Neural progenitor cell (in vitro differentiated cells): ENCODE data around the gene GPX8.

ENCODE experiments used
- CTCF ChIP-seq: fragments of 200-600 bp; sonication (generic); IDR thresholded peaks from 2 replicates; pipeline ENCODE4 v1.5.1; 2017; ENCODE audit warnings: antibody characterized with exemption, mild to moderate bottlenecking
- EZH2 ChIP-seq: fragments of 200-600 bp; sonication (generic); IDR thresholded peaks from 2 replicates; pipeline ENCODE4 v1.6.1; 2017; ENCODE audit warnings: antibody characterized with exemption, mild to moderate bottlenecking, moderate library complexity
- EZH2phosphoT487 ChIP-seq: fragments of 200-600 bp; sonication (generic); IDR thresholded peaks from 2 replicates; pipeline ENCODE4 v1.6.1; 2017; ENCODE audit warnings: antibody characterized with exemption

GRCh38 chr5:55136521-55136920, 23.4 kb upstream of the GPX8 start:
- no peak for TF ChIP-seq CTCF
- TF ChIP-seq EZH2phosphoT487 = no peak
- no peak for TF ChIP-seq EZH2
